A549 (cell line): ENCODE measurements around the gene WFIKKN1. TPM values are rescaled to one million over a fixed set of nuclear protein-coding genes. Genes with fewer than 3 reads are reported as not detected.

Source experiments
- ATAC-seq, 2 experiments: fragments of 200-7000 bp in 1 of 2; fragments of >200 bp in 1 of 2; cut with Nextera tagmentation in 1 of 2; cut with Tn5 transposase in 1 of 2; 3 replicates each; pipeline versions ENCODE4 v1.8.0 to v1.9.1; 2018 to 2020; ENCODE audit warnings: mild to moderate bottlenecking in 1 of 2, moderate library complexity in 1 of 2
- CTCF ChIA-PET: fragments of 300-600 bp; sonication (Branson Sonifier 250); formaldehyde crosslinking; extraction: SDS; loops from one replicate; lab custom pipeline; 2021; ENCODE audit warnings: antibody characterized with exemption, inconsistent platforms; lab: Yijun Ruan, JAX
- POLR2A ChIA-PET: fragments of 350-600 bp; formaldehyde crosslinking; extraction: SDS; loops from one replicate; lab custom pipeline; 2021; ENCODE audit warnings: antibody characterized with exemption, inconsistent platforms; lab: Yijun Ruan, JAX
- DNase-seq, 2 experiments: peaks; one replicate each; pipeline versions ENCODE4 v3.0.0 to v3.0.0-alpha.2; 2011 to 2016; ENCODE audit warnings: low read depth in 1 of 2, low spot score in 1 of 2
- FAIRE-seq: peaks from 2 replicates; lab custom pipeline; 2011; peaks lifted over from hg19 to GRCh38; lab: Jason Lieb, UNC
- H3K27ac ChIP-seq, 2 experiments: fragments of >200 bp; sonication (Bioruptor Twin); formaldehyde crosslinking; 3 replicates each; pipeline ENCODE4 v1.5.1; 2016 to 2017
- H3K4me1 ChIP-seq: fragments of >200 bp; sonication (Bioruptor Twin); formaldehyde crosslinking; 3 replicates; pipeline ENCODE4 v1.6.1; 2016
- H3K4me2 ChIP-seq: fragments of >200 bp; sonication (Bioruptor Twin); formaldehyde crosslinking; 3 replicates; pipeline ENCODE4 v1.6.1; 2016
- H3K4me3 ChIP-seq: fragments of >200 bp; sonication (Bioruptor Twin); formaldehyde crosslinking; 3 replicates; pipeline ENCODE4 v1.5.1; 2016
- H3K9me3 ChIP-seq: fragments of >200 bp; sonication (Bioruptor Twin); formaldehyde crosslinking; 3 replicates; pipeline ENCODE4 v1.6.1; 2016
- CEBPB ChIP-seq, 2 experiments: fragments of >200 bp in 1 of 2; sonication (Bioruptor Twin) in 1 of 2; formaldehyde crosslinking in 1 of 2; IDR thresholded peaks; 2 replicates each; pipeline ENCODE4 v1.6.1; 2012 to 2016
- CHD2 ChIP-seq: fragments of 150-350 bp; IDR thresholded peaks from 2 replicates; pipeline ENCODE4 v1.6.1; 2014; ENCODE audit warnings: low read length; ENCODE audit not compliant: partially characterized antibody
- EHF ChIP-seq: fragments of 250-450 bp; sonication (Bioruptor Pico); IDR thresholded peaks from 2 replicates; pipeline ENCODE4 v1.5.0; 2020; ENCODE audit warnings: mild to moderate bottlenecking
- EP300 ChIP-seq, 2 experiments: fragments of >200 bp; sonication (Bioruptor Twin); formaldehyde crosslinking; IDR thresholded peaks; 2 replicates in 1 of 2; 3 replicates in 1 of 2; pipeline ENCODE4 v1.6.1; 2016 to 2017
- FOSL2 ChIP-seq, 2 experiments: fragments of 450-650 bp in 1 of 2; fragments of >200 bp in 1 of 2; sonication (Bioruptor Twin) in 1 of 2; formaldehyde crosslinking; IDR thresholded peaks; 2 replicates each; pipeline versions ENCODE4 v1.5.0 to v1.6.1; 2016 to 2020; ENCODE audit warnings: mild to moderate bottlenecking in 1 of 2, moderate library complexity in 1 of 2
- FOXS1 ChIP-seq: fragments of 250-450 bp; sonication (Bioruptor Pico); IDR thresholded peaks from 2 replicates; pipeline ENCODE4 v1.5.0; 2020; ENCODE audit warnings: mild to moderate bottlenecking, moderate library complexity
- HES2 ChIP-seq: fragments of >200 bp; sonication (Bioruptor Twin); formaldehyde crosslinking; IDR thresholded peaks from 2 replicates; pipeline ENCODE4 v1.6.1; 2016
- HEYL ChIP-seq: fragments of 250-450 bp; sonication (Bioruptor Pico); IDR thresholded peaks from 2 replicates; pipeline ENCODE4 v1.8.0; 2021; ENCODE audit warnings: mild to moderate bottlenecking, moderate library complexity
- HMGXB4 ChIP-seq: fragments of 250-450 bp; sonication (Bioruptor Pico); IDR thresholded peaks from 2 replicates; pipeline ENCODE4 v1.5.0; 2021; ENCODE audit warnings: mild to moderate bottlenecking, moderate library complexity, borderline replicate concordance
- HOXA7 ChIP-seq: fragments of 250-450 bp; sonication (Bioruptor Pico); IDR thresholded peaks from 2 replicates; pipeline ENCODE4 v1.5.0; 2020; ENCODE audit warnings: mild to moderate bottlenecking, moderate library complexity
- HOXB5 ChIP-seq: fragments of 250-450 bp; sonication (Bioruptor Pico); IDR thresholded peaks from 2 replicates; pipeline ENCODE4 v1.5.0; 2020; ENCODE audit warnings: mild to moderate bottlenecking, moderate library complexity
- JUN ChIP-seq, 2 experiments: fragments of >200 bp; sonication (Bioruptor Twin); formaldehyde crosslinking; IDR thresholded peaks; 2 replicates in 1 of 2; 3 replicates in 1 of 2; pipeline ENCODE4 v1.6.1; 2016 to 2017
- KDM5A ChIP-seq: fragments of 200-600 bp; sonication (generic); IDR thresholded peaks from 2 replicates; pipeline ENCODE4 v1.6.1; 2016; ENCODE audit warnings: antibody characterized with exemption, mild to moderate bottlenecking
- NFE2L2 ChIP-seq: fragments of 150-350 bp; conservative IDR thresholded peaks from 2 replicates; pipeline ENCODE4 v1.6.1; 2014; ENCODE audit warnings: low read length
- REST ChIP-seq: fragments of 200-600 bp; sonication (generic); IDR thresholded peaks from 2 replicates; pipeline ENCODE4 v1.6.1; 2016; ENCODE audit warnings: antibody characterized with exemption, mild to moderate bottlenecking, moderate library complexity
- ZNF302 ChIP-seq: fragments of 250-450 bp; sonication (Bioruptor Pico); IDR thresholded peaks from 2 replicates; pipeline ENCODE4 v1.9.0; 2021; ENCODE audit warnings: inconsistent platforms, mild to moderate bottlenecking, moderate library complexity
- ZSCAN20 ChIP-seq: fragments of 250-450 bp; sonication (Bioruptor Pico); IDR thresholded peaks from 2 replicates; pipeline ENCODE4 v1.8.0; 2022; ENCODE audit warnings: mild to moderate bottlenecking, moderate library complexity
- WGBS: methylation state at CpG from one replicate; pipeline ENCODE4 v1.1.6; 2017; ENCODE audit errors: missing lambda C conversion rate; 5-methylcytosine and 5-hydroxymethylcytosine counted together
- polyA plus RNA-seq, 4 experiments: library from polyadenylated mRNA; depleted of rRNA in 3 of 4; stranded (reverse); fragments of >200 nt; fragmentation: RNase III in 1 of 4; extraction: RNeasy Plus Mini Kit Qiagen cat#74134 plus additional on column Dnase treatment in 1 of 4; gene quantifications; 2 replicates in 3 of 4; 3 replicates in 1 of 4; pipeline ENCODE4 v1.2.3, GENCODE V29; 2011 to 2017

The WFIKKN1 gene
- polyA plus RNA-seq, 2 of the 4 experiments (the other 2 are of a cell fraction) = 0.05 to 0.23 TPM

- ATAC-seq (peak in 1 of 2 experiments; percentile 36; a peak in 1 of 6 replicates), DNase-seq (no peak), FAIRE-seq (no peak)
- no peaks in the 10 kb centered on the region for H3K9me3 ChIP-seq
- peaks cover 9% of the 10 kb centered on the region for H3K4me1 ChIP-seq
- no peak for TF ChIP-seq CEBPB (IDR thresholded peaks at IDR 0.05)
- TF ChIP-seq HMGXB4 (CRISPR knock-in tag) = no peak
- TF ChIP-seq ZSCAN20 = no peak
- no peak for TF ChIP-seq FOSL2 (IDR thresholded peaks at IDR 0.05)
- TF ChIP-seq FOSL2 (CRISPR knock-in tag; IDR thresholded peaks at IDR 0.05) = no peak
- H3K4me2 ChIP-seq = no peak overlapping the region
- POLR2A ChIA-PET = no interaction called here
- CTCF ChIA-PET = no interaction called here
- H3K4me3 ChIP-seq = no peak overlapping the region
- WGBS = 91% methylated on average over 23 of the region's 39 CpGs
- H3K27ac ChIP-seq = no peak overlapping the region
These were observed 13.8 kb upstream of the WFIKKN1 start for GRCh38 chr16:616733-617586.

GRCh38 chr16:617855-618254 lies 12.9 kb upstream of the WFIKKN1 start:
- ChIA-PET CTCF (interaction anchor here (0.6 kb wide), 1 partner anchor 383 kb away, joined by 5 read pairs; no protein-coding TSS in a partner anchor), POLR2A (no interaction called here)
- no peak for FAIRE-seq
- no peak for DNase-seq
- H3K4me2 ChIP-seq = no peak overlapping the region
- ATAC-seq = no peak
- H3K4me1 ChIP-seq = peaks cover 17% of the 10 kb centered on the region
- TF ChIP-seq EP300 (IDR thresholded peaks at IDR 0.05) (no peak), HEYL (CRISPR knock-in tag) (no peak), HOXB5 (CRISPR knock-in tag) (no peak), HES2 (no peak), REST (no peak), FOXS1 (no peak), CHD2 (no peak), KDM5A (no peak), EHF (CRISPR knock-in tag) (no peak), JUN (IDR thresholded peaks at IDR 0.05) (no peak), ZNF302 (no peak), NFE2L2 (no peak), HOXA7 (CRISPR knock-in tag) (no peak)
- H3K9me3 ChIP-seq = no peaks in the 10 kb centered on the region
- H3K4me3 ChIP-seq = no peak overlapping the region
- WGBS = 85% methylated on average over 16 of the region's 16 CpGs
- H3K27ac ChIP-seq = no peak overlapping the region
